ENCODE results near the gene DNMT3A. TPM values are rescaled to one million over a fixed set of nuclear protein-coding genes. Genes with fewer than 3 reads are reported as not detected.
"Not testable (repeated sequence)": the region's sequence is repeated elsewhere in the genome, so short reads cannot be mapped to it uniquely, and the experiment has no call there.

Gene DNMT3A
- total and polyA plus RNA-seq, 2 experiments from 2014 or later, result 2.5 to 18.4 TPM

GRCh38 chr2:25215948-25216679, 125.6 kb downstream of the DNMT3A start:
- Histone ChIP-seq H4K20me1 (ENCODE audit: insufficient read depth) (no peaks in the 10 kb centered on the region), H2AFZ (peak overlapping the region; percentile 94), H3K4me2 (ENCODE audit: unreplicated experiment) (peak overlapping the region; percentile 89), H3K9ac (peak overlapping the region; percentile 79), H3F3A (ENCODE audit: insufficient read depth) (no peaks in the 10 kb centered on the region), H3K79me2 (ENCODE audit: insufficient read depth) (no peaks in the 10 kb centered on the region), H3K36me3 (ENCODE audit: low read depth) (no peaks in the 10 kb centered on the region), H3K27me3 (replicated peaks; ENCODE audit: insufficient read depth) (no peaks in the 10 kb centered on the region), H3K9me3 (ENCODE audit: low read depth) (no peaks in the 10 kb centered on the region), H3K9me2 (ENCODE audit: insufficient read depth) (no peaks in the 10 kb centered on the region), H3K27ac (no peak overlapping the region), H3K4me3 (peak overlapping the region; percentile 75), H3K4me1 (ENCODE audit: insufficient read depth) (no peaks in the 10 kb centered on the region)
- in situ Hi-C loops (cut with MboI), result no loop called here
- WGBS, 2 experiments (ENCODE audit: low coverage in 1 of 2, low lambda C conversion rate in 2 of 2, missing lambda C conversion rate in 2 of 2), result 3 to 6% methylated on average over 44 to 56 of the region's 71 CpGs
- TF ChIP-seq EZH2phosphoT487 (IDR thresholded peaks at IDR 0.05; ENCODE audit: insufficient read depth, low read depth) (no peak), EZH2 (IDR thresholded peaks at IDR 0.05; ENCODE audit: insufficient read depth, poor library complexity, severe bottlenecking) (no peak)
- DNase-seq, result peak; percentile 75

- Histone ChIP-seq H4K20me1 (ENCODE audit: insufficient read depth) (no peaks in the 10 kb centered on the region), H3K9ac (no peak overlapping the region), H3K4me2 (ENCODE audit: unreplicated experiment) (no peak overlapping the region), H3K4me3 (no peak overlapping the region), H3K36me3 (ENCODE audit: low read depth) (no peaks in the 10 kb centered on the region), H3K79me2 (ENCODE audit: insufficient read depth) (no peaks in the 10 kb centered on the region), H3K4me1 (ENCODE audit: insufficient read depth) (no peaks in the 10 kb centered on the region), H3K9me3 (ENCODE audit: low read depth) (no peaks in the 10 kb centered on the region), H3K9me2 (ENCODE audit: insufficient read depth) (no peaks in the 10 kb centered on the region), H2AFZ (peak overlapping the region; percentile 94), H3K27me3 (replicated peaks; ENCODE audit: insufficient read depth) (no peaks in the 10 kb centered on the region), H3K27ac (no peak overlapping the region), H3F3A (ENCODE audit: insufficient read depth) (no peaks in the 10 kb centered on the region)
- DNase-seq, result peak; percentile 19
- WGBS, 2 experiments (ENCODE audit: low coverage in 1 of 2, low lambda C conversion rate in 2 of 2, missing lambda C conversion rate in 2 of 2), result 56 to 59% methylated on average over 5 of the region's 5 CpGs
- TF ChIP-seq EZH2 (IDR thresholded peaks at IDR 0.05; ENCODE audit: insufficient read depth, poor library complexity, severe bottlenecking), result no peak
- TF ChIP-seq EZH2phosphoT487 (IDR thresholded peaks at IDR 0.05; ENCODE audit: insufficient read depth, low read depth), result no peak
- in situ Hi-C loops (cut with MboI), result no loop called here
Observed at GRCh38 chr2:25215232-25215631, 126.5 kb downstream of the DNMT3A start.

GRCh38 chr2:25213229-25213628, 128.5 kb downstream of the DNMT3A start:
- H3K4me3 ChIP-seq, result no peak overlapping the region
- no peaks in the 10 kb centered on the region for H3K9me3 ChIP-seq (ENCODE audit: low read depth)
- no peak for TF ChIP-seq EZH2phosphoT487 (IDR thresholded peaks at IDR 0.05; ENCODE audit: insufficient read depth, low read depth)
- no peaks in the 10 kb centered on the region for H3F3A ChIP-seq (ENCODE audit: insufficient read depth)
- no peak overlapping the region for H3K9ac ChIP-seq
- DNase-seq, result no peak
- no peaks in the 10 kb centered on the region for H4K20me1 ChIP-seq (ENCODE audit: insufficient read depth)
- H3K4me1 ChIP-seq (ENCODE audit: insufficient read depth), result no peaks in the 10 kb centered on the region
- no peak overlapping the region for H3K4me2 ChIP-seq (ENCODE audit: unreplicated experiment)
- no peaks in the 10 kb centered on the region for H3K36me3 ChIP-seq (ENCODE audit: low read depth)
- no peak overlapping the region for H2AFZ ChIP-seq
- no peak overlapping the region for H3K27ac ChIP-seq
- H3K9me2 ChIP-seq (ENCODE audit: insufficient read depth), result no peaks in the 10 kb centered on the region
- 56 to 59% methylated on average over 8 of the region's 8 CpGs for WGBS, 2 experiments (ENCODE audit: low coverage in 1 of 2, low lambda C conversion rate in 2 of 2, missing lambda C conversion rate in 2 of 2)
- H3K79me2 ChIP-seq (ENCODE audit: insufficient read depth), result no peaks in the 10 kb centered on the region
- in situ Hi-C loops (cut with MboI), result no loop called here
- no peaks in the 10 kb centered on the region for H3K27me3 ChIP-seq (replicated peaks; ENCODE audit: insufficient read depth)

- DNase-seq; H3K9me3 ChIP-seq (ENCODE audit: low read depth); H3K4me3 ChIP-seq; in situ Hi-C loops (cut with MboI); H3K27ac ChIP-seq; H3K79me2 ChIP-seq (ENCODE audit: insufficient read depth); H4K20me1 ChIP-seq (ENCODE audit: insufficient read depth); H3F3A ChIP-seq (ENCODE audit: insufficient read depth); H2AFZ ChIP-seq; H3K9me2 ChIP-seq (ENCODE audit: insufficient read depth); H3K4me2 ChIP-seq (ENCODE audit: unreplicated experiment); H3K36me3 ChIP-seq (ENCODE audit: low read depth); H3K27me3 ChIP-seq (replicated peaks; ENCODE audit: insufficient read depth); H3K4me1 ChIP-seq (ENCODE audit: insufficient read depth); H3K9ac ChIP-seq: not testable (repeated sequence)
- 88 to 96% methylated on average over 6 of the region's 6 CpGs for WGBS, 2 experiments (ENCODE audit: low coverage in 1 of 2, low lambda C conversion rate in 2 of 2, missing lambda C conversion rate in 2 of 2)
Observed at GRCh38 chr2:25210923-25211322, 130.8 kb downstream of the DNMT3A start.

GRCh38 chr2:25207078-25207545, 134.6 kb downstream of the DNMT3A start:
- no peak overlapping the region for H3K4me3 ChIP-seq
- H3K9me3 ChIP-seq (ENCODE audit: low read depth), result no peaks in the 10 kb centered on the region
- H3F3A ChIP-seq (ENCODE audit: insufficient read depth), result no peaks in the 10 kb centered on the region
- H3K36me3 ChIP-seq (ENCODE audit: low read depth), result no peaks in the 10 kb centered on the region
- WGBS, 2 experiments (ENCODE audit: low coverage in 1 of 2, low lambda C conversion rate in 2 of 2, missing lambda C conversion rate in 2 of 2), result 75% methylated on average over 5 of the region's 5 CpGs
- H3K9ac ChIP-seq, result no peak overlapping the region
- no peak for TF ChIP-seq EZH2 (IDR thresholded peaks at IDR 0.05; ENCODE audit: insufficient read depth, poor library complexity, severe bottlenecking)
- no peak for TF ChIP-seq EZH2phosphoT487 (IDR thresholded peaks at IDR 0.05; ENCODE audit: insufficient read depth, low read depth)
- H2AFZ ChIP-seq, result no peak overlapping the region
- no peaks in the 10 kb centered on the region for H3K4me1 ChIP-seq (ENCODE audit: insufficient read depth)
- no peaks in the 10 kb centered on the region for H3K9me2 ChIP-seq (ENCODE audit: insufficient read depth)
- H3K79me2 ChIP-seq (ENCODE audit: insufficient read depth), result no peaks in the 10 kb centered on the region
- in situ Hi-C loops (cut with MboI), result no loop called here
- no peaks in the 10 kb centered on the region for H4K20me1 ChIP-seq (ENCODE audit: insufficient read depth)
- H3K27me3 ChIP-seq (replicated peaks; ENCODE audit: insufficient read depth), result no peaks in the 10 kb centered on the region
- no peak for DNase-seq
- H3K27ac ChIP-seq, result no peak overlapping the region
- no peak overlapping the region for H3K4me2 ChIP-seq (ENCODE audit: unreplicated experiment)
